GM21515 (cell line): ENCODE results near the gene TRPV2.

Experiments
- ATAC-seq: cut with Tn5 transposase; IDR thresholded peaks from one replicate; pipeline ENCODE4 v1.9.1; 2021; ENCODE audit not compliant: unreplicated experiment

Gene TRPV2

DNA sequence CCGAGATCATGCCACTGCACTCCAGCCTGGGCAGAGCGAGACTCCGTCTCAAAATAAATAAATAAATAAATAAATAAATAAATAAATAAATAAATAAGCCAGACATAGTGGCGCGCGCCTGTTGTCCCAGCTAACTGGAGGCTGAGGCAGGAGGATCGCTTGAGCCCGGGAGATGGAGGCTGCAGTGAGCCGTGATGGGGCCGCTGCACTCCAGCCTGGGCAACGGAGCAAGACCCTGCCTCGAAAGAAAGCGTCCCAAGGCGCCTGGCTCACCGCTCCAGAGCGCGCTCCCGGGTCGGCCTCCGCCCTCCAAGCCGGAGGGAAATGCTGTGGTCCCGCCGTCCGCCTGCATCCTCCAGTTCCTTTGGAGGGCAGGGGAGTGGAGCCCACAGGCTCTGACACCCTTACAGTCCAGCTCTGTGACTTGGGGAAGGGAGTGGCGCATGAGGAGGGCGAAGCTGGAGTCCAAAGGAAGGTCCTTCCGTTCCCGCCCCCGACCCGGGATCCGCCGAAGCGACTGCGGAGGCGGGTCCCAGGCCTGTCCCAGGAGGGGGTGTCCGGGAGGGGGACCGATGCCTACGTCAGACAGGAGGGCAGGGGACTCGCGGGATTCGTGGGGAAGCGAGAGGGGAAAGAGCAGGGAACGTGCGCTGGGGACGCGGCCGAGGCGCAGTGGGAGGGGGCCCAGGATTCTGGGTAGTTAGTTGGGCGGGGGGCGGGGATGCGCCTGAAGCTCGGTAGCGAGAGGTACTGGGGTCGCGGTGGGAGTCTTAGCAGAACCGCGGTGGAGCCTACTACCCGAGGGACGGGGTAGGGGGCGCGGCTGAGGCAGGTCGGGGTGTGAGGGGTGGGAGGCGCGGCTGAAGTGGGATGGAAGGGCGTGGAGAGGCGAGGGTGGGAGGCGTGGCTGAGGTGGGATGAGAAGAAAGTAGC lies 8.4 kb upstream of the TRPV2 start:
- no peak for ATAC-seq

DNA sequence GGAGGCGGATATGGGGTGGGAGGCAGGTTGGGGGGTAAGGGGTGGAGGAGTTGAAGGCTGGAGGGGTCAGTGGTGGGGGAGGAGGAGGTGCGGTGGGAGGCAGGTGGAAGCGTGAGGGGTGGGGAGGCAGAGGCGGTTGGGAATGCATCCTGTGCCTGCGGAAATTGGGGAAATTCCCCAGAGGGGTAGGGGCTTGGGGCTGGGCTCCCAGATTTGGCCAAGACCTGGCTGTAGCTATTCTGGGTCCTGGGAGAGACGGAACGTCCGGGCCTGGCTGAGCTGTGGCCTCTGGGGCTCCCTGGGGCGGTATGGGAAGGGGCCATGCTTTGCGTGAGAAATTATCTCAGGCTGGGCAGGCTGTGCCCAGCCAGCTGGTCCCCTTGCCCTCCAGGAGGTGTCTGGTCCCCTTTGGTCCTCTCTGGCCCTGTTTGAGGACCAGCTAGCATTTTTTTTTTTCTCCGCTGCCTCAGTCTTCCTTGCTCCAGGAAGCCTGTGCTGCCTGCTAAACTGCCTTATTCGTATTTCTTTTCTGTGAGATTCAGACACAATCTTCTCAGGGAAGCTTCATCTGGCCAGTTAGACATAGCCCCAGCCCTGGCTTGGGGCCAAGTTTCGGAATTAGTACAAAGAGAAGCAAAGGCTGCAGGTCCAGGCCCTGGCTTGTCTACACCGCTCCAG lies 7.3 kb upstream of the TRPV2 start:
- peak; percentile 77 for ATAC-seq

DNA sequence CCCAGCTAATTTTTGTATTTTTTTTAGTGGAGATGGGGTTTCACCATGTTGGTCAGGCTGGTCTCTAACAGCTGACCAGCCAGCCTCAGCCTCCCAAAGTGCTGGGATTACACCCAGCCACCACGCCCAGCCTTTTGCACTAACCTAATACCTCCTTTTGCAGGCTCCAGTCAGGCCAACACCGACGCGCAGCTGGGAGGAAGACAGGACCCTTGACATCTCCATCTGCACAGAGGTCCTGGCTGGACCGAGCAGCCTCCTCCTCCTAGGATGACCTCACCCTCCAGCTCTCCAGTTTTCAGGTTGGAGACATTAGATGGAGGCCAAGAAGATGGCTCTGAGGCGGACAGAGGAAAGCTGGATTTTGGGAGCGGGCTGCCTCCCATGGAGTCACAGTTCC lies 2.0 kb downstream of the TRPV2 start:
- no peak for ATAC-seq

GRCh38 chr17:16417896-16418684 lies 2.7 kb downstream of the TRPV2 start:
- ATAC-seq = no peak

DNA sequence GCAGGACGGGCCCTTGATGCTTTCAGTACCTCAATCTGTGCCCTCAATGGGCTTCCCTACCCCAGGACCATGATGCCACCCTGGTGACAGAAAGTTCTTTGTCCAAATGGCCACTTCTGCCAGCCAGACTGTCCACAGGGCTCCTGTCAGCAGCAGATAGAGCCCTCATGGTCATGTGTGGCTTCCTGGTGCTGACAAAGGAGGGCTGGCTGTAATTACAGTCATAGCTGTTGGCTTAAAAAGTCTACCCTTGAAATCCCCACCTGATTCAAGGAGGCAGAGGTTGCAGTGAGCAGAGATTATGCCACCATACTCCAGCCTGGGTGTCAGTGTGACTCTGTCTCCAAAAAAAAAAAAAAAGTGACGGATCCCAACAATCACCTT lies 3.3 kb downstream of the TRPV2 start:
- ATAC-seq = no peak

DNA sequence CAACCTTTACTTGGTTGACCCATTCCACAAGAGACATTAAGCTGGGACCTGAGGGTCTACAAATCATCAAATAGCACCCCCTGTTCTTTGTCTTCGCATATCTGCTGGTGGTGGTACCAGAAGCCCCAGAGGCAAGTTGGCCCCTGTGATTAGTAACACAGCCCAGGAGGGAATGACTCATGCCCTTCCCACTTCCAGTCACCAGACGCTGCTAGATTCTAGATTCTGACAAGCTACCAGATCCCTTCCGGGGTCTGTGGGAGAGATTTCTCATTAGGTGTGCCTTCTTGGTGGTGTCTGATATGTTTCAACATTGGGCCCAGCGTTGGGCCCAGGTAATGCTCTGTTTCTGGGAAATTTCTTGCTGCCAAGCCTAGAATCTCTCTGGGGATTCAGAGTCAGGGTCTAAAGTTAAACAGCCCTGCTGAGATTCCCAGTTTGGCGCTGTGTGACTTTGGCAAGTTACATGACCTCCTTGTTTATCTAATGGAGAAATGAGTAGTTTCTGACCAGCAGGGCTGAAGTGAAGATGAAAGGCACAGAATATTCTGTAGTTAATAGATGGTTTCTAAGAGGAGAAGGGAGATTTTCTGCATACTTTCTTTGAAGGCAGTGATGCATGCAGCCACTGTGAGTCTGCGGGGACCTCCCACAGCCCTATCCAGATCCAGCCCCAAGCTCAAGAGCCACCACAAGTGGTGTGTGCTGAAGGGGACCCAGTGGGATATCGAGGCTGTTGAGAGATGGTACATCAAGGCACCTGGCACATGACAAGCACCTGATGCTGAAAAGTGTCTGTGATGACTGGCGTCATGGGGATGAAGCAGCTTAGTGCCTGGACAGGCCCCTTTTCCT lies 3.9 kb downstream of the TRPV2 start:
- no peak for ATAC-seq

GRCh38 chr17:16419929-16420271 lies 4.5 kb downstream of the TRPV2 start:
- no peak for ATAC-seq

DNA sequence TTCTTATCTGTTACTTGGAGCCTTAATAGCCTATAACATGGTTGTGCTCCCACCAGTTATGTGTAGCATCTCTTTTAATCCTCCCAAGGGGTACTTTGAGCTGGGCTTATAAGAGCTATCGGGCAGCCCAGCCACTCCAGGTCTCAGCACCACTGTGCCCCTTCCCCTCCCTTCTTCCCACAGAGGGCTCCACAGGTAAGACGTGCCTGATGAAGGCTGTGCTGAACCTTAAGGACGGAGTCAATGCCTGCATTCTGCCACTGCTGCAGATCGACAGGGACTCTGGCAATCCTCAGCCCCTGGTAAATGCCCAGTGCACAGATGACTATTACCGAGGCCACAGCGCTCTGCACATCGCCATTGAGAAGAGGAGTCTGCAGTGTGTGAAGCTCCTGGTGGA lies 7.0 kb downstream of the TRPV2 start:
- ATAC-seq = no peak

- ATAC-seq = no peak
Observed at GRCh38 chr17:16423226-16423872, 8.0 kb downstream of the TRPV2 start.

- no peak for ATAC-seq
Observed at GRCh38 chr17:16425202-16425601, 9.8 kb downstream of the TRPV2 start.

GRCh38 chr17:16425698-16426659 lies 10.6 kb downstream of the TRPV2 start:
- no peak for ATAC-seq

GRCh38 chr17:16427020-16427419 lies 11.6 kb downstream of the TRPV2 start:
- ATAC-seq = no peak

- no peak for ATAC-seq
Observed at GRCh38 chr17:16428098-16428882, 12.9 kb downstream of the TRPV2 start.

DNA sequence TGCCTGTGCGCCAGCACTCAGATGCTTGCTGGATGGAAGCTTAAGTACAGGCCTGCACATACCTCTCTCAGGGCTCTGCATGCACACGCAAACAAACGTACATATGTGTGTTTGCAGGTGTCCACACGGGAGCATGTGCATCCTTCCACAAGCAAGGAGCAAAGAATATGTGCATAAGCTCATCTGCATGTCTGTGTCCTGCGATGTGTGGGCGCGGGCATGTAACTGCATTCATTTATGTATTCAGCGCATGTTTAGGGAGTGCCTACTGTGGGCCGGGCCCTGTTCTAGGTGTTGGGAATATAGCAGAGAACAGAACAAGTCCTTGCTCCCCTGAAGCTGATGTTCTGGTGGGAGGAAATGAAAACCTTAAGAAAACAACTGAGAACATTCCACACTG lies 13.7 kb downstream of the TRPV2 start:
- ATAC-seq = no peak

- ATAC-seq = no peak
Observed at GRCh38 chr17:16430650-16431049, 15.3 kb downstream of the TRPV2 start.

DNA sequence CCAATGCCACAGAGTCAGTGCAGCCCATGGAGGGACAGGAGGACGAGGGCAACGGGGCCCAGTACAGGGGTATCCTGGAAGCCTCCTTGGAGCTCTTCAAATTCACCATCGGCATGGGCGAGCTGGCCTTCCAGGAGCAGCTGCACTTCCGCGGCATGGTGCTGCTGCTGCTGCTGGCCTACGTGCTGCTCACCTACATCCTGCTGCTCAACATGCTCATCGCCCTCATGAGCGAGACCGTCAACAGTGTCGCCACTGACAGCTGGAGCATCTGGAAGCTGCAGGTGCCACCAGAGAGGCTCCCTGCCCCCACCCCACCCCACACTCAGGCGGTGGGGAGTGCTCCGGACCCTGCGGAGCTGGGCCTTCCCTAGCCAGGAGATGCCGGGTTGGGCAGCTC lies 16.6 kb downstream of the TRPV2 start:
- no peak for ATAC-seq

GRCh38 chr17:16433514-16433913 lies 18.1 kb downstream of the TRPV2 start:
- no peak for ATAC-seq

GRCh38 chr17:16434662-16435061 lies 19.3 kb downstream of the TRPV2 start:
- ATAC-seq = no peak
